ENCODE data around the gene ITPR1. TPM values are rescaled to one million over a fixed set of nuclear protein-coding genes. Genes with fewer than 3 reads are reported as not detected.

ITPR1 gene
- total and polyA plus RNA-seq, 2 of the 4 experiments (the other 2 are of a cell fraction): 1.8 to 5.7 TPM

DNA sequence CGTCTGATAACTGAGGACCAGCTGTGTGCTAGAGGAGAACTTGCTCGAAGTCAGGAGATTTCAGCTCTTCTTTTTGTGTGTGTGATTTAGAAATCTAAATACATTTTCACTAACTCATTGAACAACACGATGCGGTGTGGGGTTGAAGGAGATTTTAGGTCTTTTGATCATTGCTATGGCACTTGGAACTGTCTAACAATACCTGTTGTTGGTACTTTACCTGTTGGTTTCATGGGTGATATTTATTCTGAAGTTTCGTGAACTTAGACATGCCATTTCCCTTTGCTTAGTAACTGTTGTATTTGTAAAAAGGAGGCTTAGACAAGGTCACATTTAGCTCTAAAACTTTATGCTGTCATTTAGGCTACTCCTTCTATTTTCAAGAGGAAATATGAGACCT, 99.9 kb downstream of the ITPR1 start:
- ChIA-PET CTCF (no interaction called here), POLR2A (ENCODE audit: unreplicated experiment) (no interaction called here)
- no peak for TF ChIP-seq RCOR1 (IDR thresholded peaks at IDR 0.05; ENCODE audit: insufficient replicate concordance, low read length)
- TF ChIP-seq, protein P1, sequence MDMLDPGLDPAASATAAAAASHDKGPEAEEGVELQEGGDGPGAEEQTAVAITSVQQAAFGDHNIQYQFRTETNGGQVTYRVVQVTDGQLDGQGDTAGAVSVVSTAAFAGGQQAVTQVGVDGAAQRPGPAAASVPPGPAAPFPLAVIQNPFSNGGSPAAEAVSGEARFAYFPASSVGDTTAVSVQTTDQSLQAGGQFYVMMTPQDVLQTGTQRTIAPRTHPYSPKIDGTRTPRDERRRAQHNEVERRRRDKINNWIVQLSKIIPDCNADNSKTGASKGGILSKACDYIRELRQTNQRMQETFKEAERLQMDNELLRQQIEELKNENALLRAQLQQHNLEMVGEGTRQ (IDR thresholded peaks at IDR 0.05; ENCODE audit: low read depth, low read length): no peak
- Histone ChIP-seq H3K4me2 (ENCODE audit: low read depth, low read length) (no peak overlapping the region), H3K9ac (ENCODE audit: low read depth, low read length) (no peak overlapping the region), H4K91ac (ENCODE audit: insufficient read depth, low read depth, low read length) (no peak overlapping the region), H3K36me3 (ENCODE audit: control insufficient read depth, insufficient read depth, low read length) (no peaks in the 10 kb centered on the region), H3K4me1 (ENCODE audit: control insufficient read depth, insufficient read depth, low read length) (peaks cover 3% of the 10 kb centered on the region; the same call in 1 of the 2 replicates), H3K27me3 (ENCODE audit: control insufficient read depth, insufficient read depth, low read length) (no peaks in the 10 kb centered on the region), H2BK120ac (ENCODE audit: low read depth, low read length) (no peak overlapping the region), H3K9me1 (ENCODE audit: insufficient read depth, low read length) (no peaks in the 10 kb centered on the region), H2BK5ac (ENCODE audit: low read depth, low read length, poor library complexity, severe bottlenecking) (no peak overlapping the region), H3K4me3 (ENCODE audit: insufficient read depth, low read depth, low read length) (no peak overlapping the region), H2AFZ (replicated peaks; ENCODE audit: low read length, poor library complexity) (no peak overlapping the region), H3K9me3 (ENCODE audit: control insufficient read depth, insufficient read depth, low read length) (no peaks in the 10 kb centered on the region), H4K5ac (ENCODE audit: low read depth, low read length) (no peak overlapping the region), H3K27ac (ENCODE audit: insufficient read depth, low read length) (no peak overlapping the region), H4K20me1 (ENCODE audit: insufficient read depth, low read length) (no peaks in the 10 kb centered on the region), H3K56ac (ENCODE audit: extremely low read depth, insufficient read depth, low read length) (no peak overlapping the region), H3K79me1 (ENCODE audit: low read depth in 1 of 2, low read length in 2 of 2) (no peaks in the 10 kb centered on the region), H2AK9ac (replicated peaks; ENCODE audit: low read depth, low read length, poor library complexity) (no peak overlapping the region), H2BK20ac (ENCODE audit: low read depth, low read length) (no peak overlapping the region), H2AK5ac (ENCODE audit: low read depth, low read length) (no peak overlapping the region), H3K23ac (ENCODE audit: low read depth, low read length) (no peak overlapping the region), H4K8ac (ENCODE audit: low read depth in 2 of 2, low read length in 2 of 2) (no peak overlapping the region), H3K14ac (replicated peaks; ENCODE audit: low read depth, low read length) (no peak overlapping the region), H2BK15ac (ENCODE audit: low read depth, low read length) (no peak overlapping the region), H3K4ac (ENCODE audit: low read depth, low read length) (no peak overlapping the region), H3K18ac (ENCODE audit: low read depth, low read length) (no peak overlapping the region)
- no peak for ATAC-seq (ENCODE audit: low read depth)
- DNase-seq: no peak
- dilution Hi-C loops (cut with HindIII; ENCODE audit: low sequenced_read_pairs, unreplicated experiment) (no loop called here), in situ Hi-C loops (cut with MboI; ENCODE audit: low sequenced_read_pairs) (no loop called here), intact Hi-C loops (cut with micrococcal nuclease) (no loop called here)
- BruUV-seq (replicated peaks): no TSS peak
- no CpG with 5 or more reads among the region's 5 CpGs for WGBS, 2 experiments (ENCODE audit: extremely low coverage in 2 of 2, insufficient read length in 1 of 2)
